ENCODE data around the gene PSRC1. TPM values are rescaled to one million over a fixed set of nuclear protein-coding genes. Genes with fewer than 3 reads are reported as not detected.

The PSRC1 gene
- polyA plus RNA-seq = 4.5 TPM in 1 of 2 replicates, not detected in the other

DNA sequence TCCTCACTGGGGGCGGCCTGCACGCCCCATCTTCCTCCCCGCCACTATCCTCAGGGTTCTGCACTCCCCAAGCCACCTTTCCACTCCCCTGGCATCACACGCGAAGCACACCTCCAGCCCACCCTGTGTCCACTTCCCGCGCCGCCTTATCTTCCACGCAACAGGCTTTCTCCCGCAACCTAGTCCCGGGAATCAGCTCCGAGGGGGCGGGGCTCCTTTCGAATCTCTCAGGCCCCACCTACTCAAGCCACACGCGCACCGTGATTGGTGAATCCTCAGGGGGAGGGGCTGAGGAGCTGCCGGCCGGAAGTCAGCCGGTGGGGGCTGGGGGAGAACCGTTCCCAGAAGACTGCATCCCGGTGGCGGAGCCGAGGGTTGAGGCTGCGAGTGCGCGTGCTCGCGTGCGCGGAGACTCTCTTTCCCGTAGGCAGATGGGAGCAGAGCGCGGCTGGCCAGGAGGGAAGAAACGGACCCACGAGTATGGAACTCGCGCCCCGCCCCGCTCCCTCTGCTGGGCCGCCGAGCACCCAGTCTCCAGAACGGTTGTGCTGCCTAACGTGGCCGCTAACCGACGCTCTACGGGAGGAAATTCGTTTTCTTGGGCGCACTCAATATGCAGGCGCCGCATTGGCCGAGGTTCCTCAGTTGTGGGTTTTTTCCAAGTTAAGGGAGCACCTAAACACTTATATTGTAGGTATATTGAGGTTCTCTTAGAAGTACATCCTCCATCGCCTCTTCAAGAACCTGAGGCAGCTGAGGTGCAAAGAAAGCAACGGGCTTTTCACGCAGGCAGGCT is at the start of gene PSRC1:
TSS of gene PSRC1 (minus strand) at position 194 of the 796 bp plus-strand sequence.

DNA sequence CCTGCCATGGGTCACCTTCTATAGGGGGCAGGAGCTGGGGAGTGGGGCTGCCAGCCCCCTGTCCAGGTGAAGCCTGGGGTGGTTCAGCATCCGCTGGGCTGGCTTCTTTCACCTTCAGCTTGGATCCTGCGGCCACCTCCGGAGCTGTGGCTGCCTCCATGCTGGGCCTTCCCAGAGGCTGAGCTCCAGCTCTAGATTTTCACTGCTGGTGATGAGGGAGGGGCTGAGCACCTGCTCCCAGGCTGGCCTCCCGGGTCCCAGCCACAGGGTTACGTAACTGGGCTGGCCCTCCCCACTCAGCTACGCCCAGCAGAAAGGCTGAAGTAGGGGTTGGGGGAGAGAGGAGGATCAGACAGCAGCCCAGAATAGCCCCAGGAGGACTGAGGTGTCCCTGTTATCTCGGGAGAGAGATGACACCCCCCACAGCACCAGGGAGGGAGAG is 23.9 kb upstream of the PSRC1 start, which contains the start of gene MYBPHL:
TSS of gene MYBPHL (minus strand) at position 180 of the 442 bp plus-strand sequence. CDS start at position 160, 20 bp downstream.

DNA sequence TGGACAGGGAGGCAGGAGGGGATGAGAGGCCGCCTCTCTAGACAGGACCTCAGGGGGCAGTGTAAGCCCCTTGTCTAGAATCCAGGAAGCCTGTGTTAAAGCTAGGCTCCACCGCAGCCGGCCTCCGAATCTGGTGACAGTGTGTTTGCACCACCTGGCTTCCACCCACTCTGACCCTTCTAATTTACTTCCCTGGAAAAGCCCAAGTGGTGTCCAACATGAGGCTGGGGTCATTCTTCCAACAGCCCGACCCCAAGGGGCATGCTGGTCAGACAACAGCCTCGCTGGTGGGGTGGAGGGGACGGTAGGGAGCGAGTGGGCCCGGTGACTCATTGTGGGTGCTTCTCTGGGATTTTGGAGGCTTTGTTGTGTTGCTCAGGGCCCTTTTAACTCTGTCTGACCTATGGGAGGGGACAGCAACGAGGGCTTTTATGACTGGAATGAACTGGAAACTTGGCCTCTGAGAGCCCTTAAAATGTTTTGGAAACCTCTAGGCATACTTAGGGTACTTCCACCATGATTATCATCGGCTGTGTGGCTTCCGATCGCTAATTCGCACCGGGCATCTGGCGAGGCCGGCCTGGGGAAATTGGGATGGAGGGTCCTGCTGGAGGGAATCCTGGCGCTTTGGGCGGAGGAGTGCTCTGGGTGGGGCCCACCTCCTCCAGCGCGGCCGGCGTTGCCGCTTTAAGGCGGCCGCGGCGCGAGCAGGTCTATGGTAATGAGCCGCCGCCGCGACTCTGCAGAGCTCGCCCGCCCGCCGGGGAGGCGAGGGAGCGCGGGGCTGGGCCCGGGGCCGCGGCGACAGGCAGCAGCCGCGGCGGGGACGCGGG is 33.9 kb downstream of the PSRC1 start, which contains the start of gene CELSR2:
TSS of gene CELSR2 (plus strand) at position 743 of the 833 bp plus-strand sequence. CDS start 541 bp downstream, outside the sequence.

Other genes with a start within 250 kb of the PSRC1 start
- 12.9 and 31.9 TPM in 2 replicates for gene WDR47, start 241.0 kb downstream of the PSRC1 start, polyA plus RNA-seq
- gene TAF13, start 207.1 kb downstream of the PSRC1 start, polyA plus RNA-seq = 40.5 and 52.2 TPM in 2 replicates
- 39.3 and 53.8 TPM in 2 replicates for gene TMEM167B, start 192.4 kb downstream of the PSRC1 start, polyA plus RNA-seq
- gene ELAPOR1, start 169.0 kb downstream of the PSRC1 start, polyA plus RNA-seq = 2.1 and 6.5 TPM in 2 replicates
- gene SARS1, start 69.2 kb downstream of the PSRC1 start, polyA plus RNA-seq = 193 and 222 TPM in 2 replicates
- gene CELSR2, start 33.6 kb downstream of the PSRC1 start, polyA plus RNA-seq = 4.2 and 6.6 TPM in 2 replicates
- gene MYBPHL, start 23.9 kb upstream of the PSRC1 start, polyA plus RNA-seq = 1.1 TPM in 1 of 2 replicates, not detected in the other
- 7.4 and 14.4 TPM in 2 replicates for gene SORT1, start 114.8 kb upstream of the PSRC1 start, polyA plus RNA-seq
- 103 and 114 TPM in 2 replicates for gene PSMA5, start 143.3 kb upstream of the PSRC1 start, polyA plus RNA-seq
- not detected in 2 replicates for gene SYPL2, start 183.4 kb upstream of the PSRC1 start, polyA plus RNA-seq
- gene ATXN7L2, start 200.8 kb upstream of the PSRC1 start, polyA plus RNA-seq = 1.8 TPM in 1 of 2 replicates, not detected in the other
- 1.6 and 4.2 TPM in 2 replicates for gene CYB561D1, start 210.9 kb upstream of the PSRC1 start, polyA plus RNA-seq
- gene AMIGO1, start 226.6 kb upstream of the PSRC1 start, polyA plus RNA-seq = 36.7 and 50.3 TPM in 2 replicates

Data from Purkinje cell (primary cell).